Lower leg skin (tissue), 4 donors: ENCODE data around the gene PLXDC1. TPM values are rescaled to one million over a fixed set of nuclear protein-coding genes. Genes with fewer than 3 reads are reported as not detected.

ENCODE experiments used
- DNase-seq, 2 donors: peaks; one replicate each; pipeline ENCODE4 v3.0.0-alpha.2; 2019; ENCODE audit warnings: low spot score in 2 of 2
- H3K4me3 ChIP-seq: fragments of 200-600 bp; sonication (generic); 2 replicates; pipeline ENCODE4 v1.5.1; 2017; ENCODE audit warnings: mild to moderate bottlenecking, low read depth; ENCODE audit not compliant: poor library complexity, severe bottlenecking
- POLR2A ChIP-seq, 2 donors: fragments of 450-650 bp; IDR thresholded peaks; one replicate each; pipeline ENCODE4 v1.6.1; 2016 to 2017; ENCODE audit warnings: antibody characterized with exemption in 2 of 2, mild to moderate bottlenecking in 1 of 2, moderate library complexity in 1 of 2
- WGBS, 2 donors: methylation state at CpG; one replicate each; pipeline ENCODE4 v1.1.5; 2018; 5-methylcytosine and 5-hydroxymethylcytosine counted together
- intact Hi-C: fragments of 100-400 bp; cut with DNase I; formaldehyde crosslinking; loops from one replicate; pipeline ENCODE4 v1.15.0; 2023; ENCODE audit warnings: low total_unique reads
- total RNA-seq, 4 donors: library from RNA; depleted of rRNA; stranded (reverse); fragments of >200 nt; gene quantifications; one replicate each; pipeline ENCODE4 v1.1.0, GENCODE V29; 2016
- TF ChIP-seq, protein P1 (sequence below), 3 donors: fragments of 450-650 bp; IDR thresholded peaks; one replicate each; pipeline ENCODE4 v1.5.1; 2016; ENCODE audit warnings: antibody characterized with exemption in 3 of 3, mild to moderate bottlenecking in 3 of 3, moderate library complexity in 2 of 3

PLXDC1 gene
- total RNA-seq, 4 donors from 2014 or later, result 2.7 to 8.1 (median 5.2) TPM

DNA sequence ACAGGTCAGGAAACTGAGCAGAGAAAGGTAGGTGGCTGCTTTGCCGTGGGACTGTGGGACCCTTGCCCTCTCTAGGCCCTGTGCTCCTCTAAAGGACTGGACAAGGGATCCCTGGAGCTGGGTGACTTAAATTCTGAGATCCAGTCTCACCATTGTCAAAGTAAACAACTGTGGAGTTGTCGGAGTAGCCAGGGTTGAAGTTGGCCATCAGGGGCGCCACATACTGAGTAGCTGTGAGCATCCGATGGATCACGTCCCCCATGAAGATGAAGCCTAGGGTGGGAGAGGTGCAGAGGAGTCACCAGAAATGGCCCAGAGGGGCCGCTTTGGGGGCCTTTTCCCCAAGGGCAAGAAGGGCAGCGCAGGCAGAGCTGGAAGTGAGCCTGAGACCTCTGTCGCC, 43.5 kb downstream of the PLXDC1 start:
- 85 to 91% methylated on average over 8 of the region's 8 CpGs for WGBS, 2 donors
- TF ChIP-seq, protein P1, sequence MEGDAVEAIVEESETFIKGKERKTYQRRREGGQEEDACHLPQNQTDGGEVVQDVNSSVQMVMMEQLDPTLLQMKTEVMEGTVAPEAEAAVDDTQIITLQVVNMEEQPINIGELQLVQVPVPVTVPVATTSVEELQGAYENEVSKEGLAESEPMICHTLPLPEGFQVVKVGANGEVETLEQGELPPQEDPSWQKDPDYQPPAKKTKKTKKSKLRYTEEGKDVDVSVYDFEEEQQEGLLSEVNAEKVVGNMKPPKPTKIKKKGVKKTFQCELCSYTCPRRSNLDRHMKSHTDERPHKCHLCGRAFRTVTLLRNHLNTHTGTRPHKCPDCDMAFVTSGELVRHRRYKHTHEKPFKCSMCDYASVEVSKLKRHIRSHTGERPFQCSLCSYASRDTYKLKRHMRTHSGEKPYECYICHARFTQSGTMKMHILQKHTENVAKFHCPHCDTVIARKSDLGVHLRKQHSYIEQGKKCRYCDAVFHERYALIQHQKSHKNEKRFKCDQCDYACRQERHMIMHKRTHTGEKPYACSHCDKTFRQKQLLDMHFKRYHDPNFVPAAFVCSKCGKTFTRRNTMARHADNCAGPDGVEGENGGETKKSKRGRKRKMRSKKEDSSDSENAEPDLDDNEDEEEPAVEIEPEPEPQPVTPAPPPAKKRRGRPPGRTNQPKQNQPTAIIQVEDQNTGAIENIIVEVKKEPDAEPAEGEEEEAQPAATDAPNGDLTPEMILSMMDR (IDR thresholded peaks at IDR 0.05), result no peak
- TF ChIP-seq POLR2A (IDR thresholded peaks at IDR 0.05), result no peak
- H3K4me3 ChIP-seq, result no peak overlapping the region
- intact Hi-C loops, result no loop called here
- DNase-seq, result no peak

DNA sequence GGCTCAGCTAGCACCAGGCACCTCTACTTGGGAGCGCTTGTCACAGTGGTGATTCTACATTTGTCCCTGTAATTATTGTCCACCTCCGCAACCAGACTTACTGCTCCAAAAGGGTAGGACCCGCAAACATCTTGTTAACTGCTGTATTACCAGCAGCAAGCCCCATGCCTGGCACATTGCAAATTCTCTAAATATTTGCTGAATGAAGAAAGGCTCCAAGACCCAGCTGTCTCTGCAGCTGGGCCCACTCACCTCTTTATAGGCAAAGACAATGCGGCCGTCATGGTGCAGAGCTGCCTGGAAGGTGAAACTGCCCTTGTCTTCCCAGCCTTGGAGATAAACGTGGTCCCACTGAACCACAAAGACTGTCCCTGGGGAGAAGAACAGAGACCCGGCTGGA, 44.3 kb downstream of the PLXDC1 start:
- H3K4me3 ChIP-seq, result no peak overlapping the region
- intact Hi-C loops, result no loop called here
- WGBS, 2 donors, result 90 to 91% methylated on average over 7 of the region's 7 CpGs
- no peak for DNase-seq
- no peak for TF ChIP-seq POLR2A (IDR thresholded peaks at IDR 0.05)
- TF ChIP-seq, protein P1 (IDR thresholded peaks at IDR 0.05), result no peak

DNA sequence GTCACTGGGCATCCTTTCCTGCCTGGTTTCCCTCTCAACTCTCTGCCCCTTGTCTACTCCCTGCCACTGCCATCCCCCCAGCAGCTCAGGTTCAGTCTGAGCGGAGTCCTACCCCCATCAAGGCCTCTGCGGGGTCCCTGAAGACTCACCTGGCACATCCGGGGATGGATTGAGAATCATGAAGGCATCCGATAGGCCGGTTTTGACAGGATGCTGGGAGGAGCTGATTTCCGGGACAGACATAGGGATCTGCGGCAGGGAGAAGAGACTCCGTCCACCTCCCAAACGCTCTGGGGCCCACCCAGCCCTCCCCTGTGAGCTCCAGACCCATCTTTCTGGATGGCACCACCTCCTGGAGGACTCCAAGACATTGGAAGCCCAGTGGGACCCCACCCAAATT, 45.7 kb downstream of the PLXDC1 start:
- no peak for TF ChIP-seq POLR2A (IDR thresholded peaks at IDR 0.05)
- TF ChIP-seq, protein P1 (IDR thresholded peaks at IDR 0.05), result no peak
- no peak for DNase-seq
- WGBS, 2 donors, result 81 to 83% methylated on average over 9 of the region's 9 CpGs
- intact Hi-C loops, result no loop called here
- no peak overlapping the region for H3K4me3 ChIP-seq

DNA sequence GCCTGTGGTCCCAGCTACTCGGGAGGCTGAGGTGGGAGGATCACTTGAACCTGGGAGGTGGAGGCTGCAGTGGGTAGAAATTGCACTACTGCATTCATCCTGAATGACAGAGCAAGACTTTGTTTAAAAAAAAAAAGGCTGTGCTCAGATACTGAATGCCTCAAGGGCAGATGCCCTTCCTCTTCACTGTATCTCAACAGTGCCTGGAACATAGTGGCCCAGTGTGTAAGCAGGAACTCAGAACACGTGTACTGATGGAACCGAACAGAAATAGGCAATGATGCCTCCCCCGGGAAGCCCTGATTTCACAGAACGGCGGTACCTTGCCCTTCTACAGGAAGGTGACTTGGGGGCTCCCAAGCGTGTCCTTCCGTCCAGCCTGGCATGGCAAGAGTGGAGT, 46.8 kb downstream of the PLXDC1 start:
- intact Hi-C loops, result no loop called here
- TF ChIP-seq, protein P1 (IDR thresholded peaks at IDR 0.05), result no peak
- no peak for TF ChIP-seq POLR2A (IDR thresholded peaks at IDR 0.05)
- WGBS, 2 donors, result 80 to 91% methylated on average over 8 of the region's 8 CpGs
- DNase-seq, result no peak
- H3K4me3 ChIP-seq, result no peak overlapping the region

DNA sequence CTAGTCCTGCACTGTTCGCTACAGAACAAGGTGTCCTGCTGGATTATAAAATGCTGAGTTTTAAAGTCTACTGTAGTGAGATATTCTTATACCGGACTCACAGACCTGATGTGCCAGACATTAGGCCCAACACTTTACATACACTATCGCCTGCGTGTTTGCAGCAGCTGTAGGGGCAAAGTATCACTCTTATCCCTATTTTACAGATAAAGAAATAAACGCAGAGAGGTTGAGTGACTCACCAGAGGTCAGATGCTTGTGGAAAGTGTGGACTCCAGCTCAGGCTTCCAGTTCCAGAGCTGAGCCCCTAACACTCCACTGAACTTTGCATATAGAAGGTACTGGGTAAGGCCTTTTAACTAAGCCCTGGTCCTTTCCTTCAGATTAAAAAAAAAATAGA, 47.4 kb downstream of the PLXDC1 start:
- WGBS, 2 donors, result 82 to 84% methylated on average over 5 of the region's 5 CpGs
- no peak overlapping the region for H3K4me3 ChIP-seq
- TF ChIP-seq POLR2A (IDR thresholded peaks at IDR 0.05), result no peak
- TF ChIP-seq, protein P1 (IDR thresholded peaks at IDR 0.05), result no peak
- no peak for DNase-seq
- intact Hi-C loops, result no loop called here

DNA sequence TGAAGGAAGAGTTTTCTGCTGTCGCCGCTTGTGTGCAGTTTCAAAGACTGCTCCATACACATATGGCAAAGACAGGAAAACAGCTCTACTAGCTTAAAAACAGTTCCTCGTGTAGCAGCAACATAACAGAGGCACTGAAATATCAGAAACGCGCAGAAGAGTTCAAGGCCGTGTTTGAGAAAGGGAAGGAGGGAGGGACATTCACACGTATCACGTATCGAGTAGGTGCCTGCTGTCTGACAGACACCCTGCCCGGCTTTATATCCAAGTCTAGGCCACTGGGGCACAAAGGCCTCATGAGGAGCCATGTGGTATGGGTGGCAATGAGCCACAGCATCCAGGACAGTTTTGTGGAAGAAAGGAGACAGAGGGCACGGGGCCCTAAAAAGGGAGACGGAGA, 50.3 kb downstream of the PLXDC1 start:
- DNase-seq, result no peak
- TF ChIP-seq, protein P1 (IDR thresholded peaks at IDR 0.05), result no peak
- TF ChIP-seq POLR2A (IDR thresholded peaks at IDR 0.05), result no peak
- intact Hi-C loops, result no loop called here
- WGBS, 2 donors, result 89 to 94% methylated on average over 12 of the region's 12 CpGs
- H3K4me3 ChIP-seq, result no peak overlapping the region
